Prostate gland (tissue), 2 donors: ENCODE data around the gene PTPRC.

Experiments used
- CTCF ChIP-seq, 4 experiments: fragments of 200-600 bp in 2 of 4; fragments of 450-650 bp in 2 of 4; sonication (generic) in 2 of 4; IDR thresholded peaks; 1 replicate in 3 of 4; 2 replicates in 1 of 4; pipeline ENCODE4 v1.5.1; 2016 to 2019; ENCODE audit warnings: antibody characterized with exemption in 4 of 4, mild to moderate bottlenecking in 2 of 4, moderate library complexity in 2 of 4
- POLR2A ChIP-seq: fragments of 450-650 bp; IDR thresholded peaks from one replicate; pipeline ENCODE4 v1.6.1; 2016; ENCODE audit warnings: antibody characterized with exemption, mild to moderate bottlenecking
- POLR2AphosphoS5 ChIP-seq: sonication (generic); formaldehyde crosslinking; IDR thresholded peaks from one replicate; pipeline ENCODE4 v1.6.1; 2017; ENCODE audit warnings: antibody characterized with exemption

GRCh38 chr1:198750081-198750480, 111.2 kb downstream of the PTPRC start:
- TF ChIP-seq POLR2A, result no peak
- no peak for TF ChIP-seq CTCF (IDR thresholded peaks at IDR 0.05)
- no peak for TF ChIP-seq POLR2AphosphoS5
